Effector memory CD4-positive, alpha-beta T cell (primary cell): ENCODE data around the gene SPCS1.

Source experiments
- DNase-seq, 3 donors: peaks; one replicate each; pipeline ENCODE4 v3.0.0-alpha.2; 2020
- H3K27ac ChIP-seq: 2 replicates; pipeline ENCODE4 v1.7.0; 2013; ENCODE audit warnings: mild to moderate bottlenecking, low read length, moderate library complexity; ENCODE audit not compliant: insufficient read depth, poor library complexity, severe bottlenecking
- H3K27me3 ChIP-seq: replicated peaks from 2 replicates; pipeline ENCODE4 v1.7.0; 2013; ENCODE audit warnings: mild to moderate bottlenecking, low read length; ENCODE audit not compliant: insufficient read depth, control insufficient read depth, poor library complexity, severe bottlenecking
- H3K36me3 ChIP-seq: 2 replicates; pipeline ENCODE4 v1.7.0; 2013; ENCODE audit warnings: mild to moderate bottlenecking, low read length, moderate library complexity; ENCODE audit not compliant: control insufficient read depth, insufficient read depth
- H3K4me1 ChIP-seq: 2 replicates; pipeline ENCODE4 v1.7.0; 2013; ENCODE audit warnings: low read length, mild to moderate bottlenecking; ENCODE audit not compliant: control insufficient read depth, insufficient read depth, poor library complexity, severe bottlenecking
- H3K4me3 ChIP-seq: 2 replicates; pipeline ENCODE4 v1.7.0; 2013; ENCODE audit warnings: low read length, low read depth, mild to moderate bottlenecking; ENCODE audit not compliant: insufficient read depth, poor library complexity, severe bottlenecking
- H3K9me3 ChIP-seq: 2 replicates; pipeline ENCODE4 v1.7.0; 2013; ENCODE audit warnings: mild to moderate bottlenecking, low read length, moderate library complexity; ENCODE audit not compliant: control insufficient read depth

The SPCS1 gene

GRCh38 chr3:52756141-52756540, 50.2 kb downstream of the SPCS1 start:
- Histone ChIP-seq H3K4me3 (no peak overlapping the region), H3K27me3 (no peaks in the 10 kb centered on the region), H3K27ac (no peak overlapping the region), H3K9me3 (no peaks in the 10 kb centered on the region), H3K36me3 (peaks cover 20% of the 10 kb centered on the region), H3K4me1 (no peaks in the 10 kb centered on the region)
- no peak for DNase-seq
